GM12878 (cell line): Measurements from ENCODE around the gene PAX1. TPM values are rescaled to one million over a fixed set of nuclear protein-coding genes. Genes with fewer than 3 reads are reported as not detected.

Source experiments
- ATAC-seq: fragments of 200-7000 bp; cut with Tn5 transposase; 3 replicates; pipeline ENCODE4 v1.9.1; 2020; ENCODE audit warnings: mild to moderate bottlenecking, moderate library complexity
- BruUV-seq: library from RNA; stranded (reverse); fragments of 400-500 nt; replicated peaks from 2 replicates; lab custom pipeline; 2021; lab: Mats Ljungman, UMichigan
- CTCF ChIA-PET: fragments of 300-600 bp; sonication (Branson Sonifier 250); formaldehyde crosslinking; extraction: SDS; loops from one replicate; lab custom pipeline; 2021; ENCODE audit warnings: inconsistent platforms; lab: Yijun Ruan, JAX
- POLR2A ChIA-PET: fragments of 350-600 bp; formaldehyde crosslinking; extraction: SDS; loops from one replicate; lab custom pipeline; 2021; ENCODE audit warnings: inconsistent platforms; lab: Charles Lee
- RAD21 ChIA-PET: fragments of 300-600 bp; sonication (Branson Sonifier 250); formaldehyde crosslinking; loops from one replicate; lab custom pipeline; 2023; ENCODE audit warnings: antibody characterized with exemption; ENCODE audit not compliant: unreplicated experiment; lab: Charles Lee
- SMC1A ChIA-PET: fragments of 300-600 bp; sonication (Branson Sonifier 250); formaldehyde crosslinking; loops from one replicate; lab custom pipeline; 2023; ENCODE audit not compliant: unreplicated experiment, uncharacterized antibody; lab: Charles Lee
- DNase-seq: peaks from one replicate; pipeline ENCODE4 v3.0.0-alpha.2; 2011; ENCODE audit warnings: low read depth, low spot score
- FAIRE-seq: peaks from 3 replicates; lab custom pipeline; 2011; peaks lifted over from hg19 to GRCh38; lab: Jason Lieb, UNC
- H2AFZ ChIP-seq: 2 replicates; pipeline ENCODE4 v1.6.0; 2011; ENCODE audit warnings: low read depth, low read length, control low read depth; ENCODE audit not compliant: control insufficient read depth
- H3K27ac ChIP-seq: 2 replicates; pipeline ENCODE4 v1.5.1; 2011; ENCODE audit warnings: control low read depth; ENCODE audit not compliant: control insufficient read depth, insufficient read depth
- H3K27me3 ChIP-seq, 2 experiments: replicated peaks in 1 of 2; 2 replicates each; pipeline versions ENCODE4 v1.6.0 to v1.6.1; 2011; ENCODE audit warnings: low read length in 1 of 2; ENCODE audit not compliant: control insufficient read depth in 2 of 2, insufficient read depth in 2 of 2
- H3K36me3 ChIP-seq, 2 experiments: 2 replicates each; pipeline ENCODE4 v1.5.1; 2011; ENCODE audit warnings: low read length in 1 of 2; ENCODE audit not compliant: control insufficient read depth in 2 of 2, insufficient read depth in 2 of 2
- H3K4me1 ChIP-seq: 2 replicates; pipeline ENCODE4 v1.6.1; 2011; ENCODE audit warnings: mild to moderate bottlenecking, low read length, moderate library complexity, mixed read lengths; ENCODE audit not compliant: control insufficient read depth, insufficient read depth
- H3K4me2 ChIP-seq: 2 replicates; pipeline ENCODE4 v1.6.0; 2011; ENCODE audit warnings: control low read depth; ENCODE audit not compliant: control insufficient read depth, insufficient read depth
- H3K4me3 ChIP-seq: fragments of 200-600 bp; sonication (generic); 2 replicates; pipeline ENCODE4 v1.5.1; 2016
- H3K79me2 ChIP-seq: 2 replicates; pipeline ENCODE4 v1.6.0; 2011; ENCODE audit warnings: low read length; ENCODE audit not compliant: control insufficient read depth, insufficient read depth
- H3K9ac ChIP-seq: 2 replicates; pipeline ENCODE4 v1.8.0; 2011; ENCODE audit warnings: low read length, control low read depth, mixed read lengths; ENCODE audit not compliant: control insufficient read depth, insufficient read depth
- H3K9me3 ChIP-seq: replicated peaks from 3 replicates; pipeline ENCODE4 v1.5.1; 2011; ENCODE audit warnings: mild to moderate bottlenecking, low read length; ENCODE audit not compliant: control insufficient read depth, insufficient read depth
- H4K20me1 ChIP-seq: 2 replicates; pipeline ENCODE4 v1.6.0; 2011; ENCODE audit not compliant: control insufficient read depth, insufficient read depth
- HDAC2 ChIP-seq: fragments of 200-600 bp; sonication (generic); IDR thresholded peaks from 2 replicates; pipeline ENCODE4 v1.6.1; 2017
- MEF2A ChIP-seq: IDR thresholded peaks from 2 replicates; pipeline ENCODE4 v1.6.1; 2011; ENCODE audit warnings: low read depth, mild to moderate bottlenecking, low read length, moderate library complexity; ENCODE audit not compliant: insufficient read depth
- MYB ChIP-seq: fragments of 150-350 bp; IDR thresholded peaks from 2 replicates; pipeline ENCODE4 v1.6.1; 2014; ENCODE audit warnings: mild to moderate bottlenecking, low read depth, low read length, borderline replicate concordance
- NFYA ChIP-seq: IDR thresholded peaks from 2 replicates; pipeline ENCODE4 v1.6.1; 2011; ENCODE audit warnings: low read depth, mild to moderate bottlenecking, low read length, improper control_type of control experiment, borderline replicate concordance
- PAX8 ChIP-seq: fragments of 450-650 bp; IDR thresholded peaks from 2 replicates; pipeline ENCODE4 v1.6.1; 2017; ENCODE audit warnings: mild to moderate bottlenecking, moderate library complexity
- PML ChIP-seq: IDR thresholded peaks from 2 replicates; pipeline ENCODE4 v1.6.1; 2012; ENCODE audit warnings: low read length, inconsistent platforms
- POLR2AphosphoS5 ChIP-seq: IDR thresholded peaks from 2 replicates; pipeline ENCODE4 v1.6.1; 2011; ENCODE audit warnings: mild to moderate bottlenecking, low read length, inconsistent platforms
- RCOR1 ChIP-seq: conservative IDR thresholded peaks from 2 replicates; pipeline ENCODE4 v1.6.1; 2012; ENCODE audit warnings: low read depth, low read length, improper control_type of control experiment
- RFX5 ChIP-seq: IDR thresholded peaks from 2 replicates; pipeline ENCODE4 v1.6.1; 2011; ENCODE audit warnings: low read depth, low read length, improper control_type of control experiment
- STAT3 ChIP-seq: IDR thresholded peaks from 2 replicates; pipeline ENCODE4 v1.6.1; 2011; ENCODE audit warnings: low read depth, low read length, improper control_type of control experiment
- ZBED1 ChIP-seq: IDR thresholded peaks from 2 replicates; pipeline ENCODE4 v1.6.1; 2016; ENCODE audit warnings: borderline replicate concordance
- ZNF622 ChIP-seq: fragments of 450-650 bp; IDR thresholded peaks from 2 replicates; pipeline ENCODE4 v1.6.1; 2017; ENCODE audit warnings: mild to moderate bottlenecking, inconsistent platforms
- WGBS: methylation state at CpG from one replicate; pipeline ENCODE4 v1.1.6; 2016; ENCODE audit warnings: low lambda C conversion rate; ENCODE audit not compliant: insufficient replicate concordance, insufficient coverage; ENCODE audit errors: missing lambda C conversion rate; 5-methylcytosine and 5-hydroxymethylcytosine counted together
- in situ Hi-C: fragments of 300-500 bp; cut with MboI; formaldehyde crosslinking; loops from 9 replicates; pipeline ENCODE4 v1.14.3; 2018; ENCODE audit warnings: mixed read lengths
- intact Hi-C: fragments of 100-400 bp; cut with micrococcal nuclease; formaldehyde crosslinking; loops from one replicate; pipeline ENCODE4 v1.14.2; 2022; ENCODE audit not compliant: unreplicated experiment
- polyA plus RNA-seq, 11 experiments: library from polyadenylated mRNA; depleted of rRNA in 4 of 11; unstranded in 6 of 11; stranded (reverse) in 5 of 11; fragments of >200 nt; fragmentation: Nextera tagmentation in 4 of 11; fragmentation: Illumina TruSeq in 1 of 11; extraction: Ambion mirVana in 4 of 11; extraction: Trizol in 1 of 11; gene quantifications; 1 replicate in 1 of 11; 2 replicates in 10 of 11; pipeline versions ENCODE4 v1.2.1 to v1.2.3, GENCODE V29; 2011 to 2016; ENCODE audit warnings: inconsistent platforms in 2 of 11, missing spikeins in 2 of 11, low read depth in 1 of 11
- total RNA-seq, 4 experiments: library from RNA; depleted of rRNA in 3 of 4; stranded (reverse); fragments of >200 nt in 3 of 4; fragmentation: Illumina TruSeq in 1 of 4; extraction: Trizol in 1 of 4; gene quantifications; 2 replicates each; pipeline versions ENCODE4 v1.2.1 to v1.2.3, GENCODE V29; 2013 to 2021
- TF ChIP-seq, protein P1 (sequence below): fragments of 450-650 bp; IDR thresholded peaks from 2 replicates; pipeline ENCODE4 v1.6.1; 2017; ENCODE audit warnings: mild to moderate bottlenecking
- TF ChIP-seq, protein P2 (sequence below): fragments of 450-650 bp; IDR thresholded peaks from 2 replicates; pipeline ENCODE4 v1.6.1; 2014; ENCODE audit warnings: mild to moderate bottlenecking
- TF ChIP-seq, protein P3 (sequence below): IDR thresholded peaks from 2 replicates; pipeline ENCODE4 v1.6.1; 2012; ENCODE audit warnings: low read depth, low read length, improper control_type of control experiment
- TF ChIP-seq, protein P4 (sequence below): fragments of 450-650 bp; IDR thresholded peaks from 2 replicates; pipeline ENCODE4 v1.6.1; 2017; ENCODE audit warnings: antibody characterized with exemption, mild to moderate bottlenecking, moderate library complexity

PAX1 gene
- total and polyA plus RNA-seq, 10 of the 15 experiments (the other 5 are each of a cell fraction or from before 2014, with no cell fraction given): not detected

DNA sequence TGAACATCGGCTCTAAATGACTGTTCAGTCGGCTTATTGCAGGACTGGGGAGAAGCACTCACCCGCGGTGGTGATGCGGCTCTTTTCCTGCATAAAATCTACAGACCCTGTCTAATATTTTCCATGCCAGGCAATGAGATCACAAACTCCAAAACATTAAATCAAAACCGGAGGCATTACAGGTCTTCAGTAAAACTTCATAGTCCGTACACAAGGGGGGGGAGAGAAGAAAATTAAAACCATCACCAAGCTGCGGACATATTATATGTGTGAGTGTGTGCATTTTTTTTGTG is 6.3 kb upstream of the PAX1 start:
- Histone ChIP-seq H3K27ac (no peak overlapping the region), H3K4me2 (no peak overlapping the region), H3K9ac (no peak overlapping the region), H3K4me3 (no peak overlapping the region), H3K4me1 (no peaks in the 10 kb centered on the region), H2AFZ (no peak overlapping the region), H3K27me3 (peaks cover 7 to 14% of the 10 kb centered on the region in 2 experiments; a peak in 3 of 4 replicates), H4K20me1 (no peaks in the 10 kb centered on the region), H3K36me3 (no peaks in the 10 kb centered on the region), H3K79me2 (no peaks in the 10 kb centered on the region), H3K9me3 (no peaks in the 10 kb centered on the region)
- intact Hi-C loops: no loop called here
- in situ Hi-C loops: no loop called here
- ChIA-PET RAD21 (no interaction called here), POLR2A (no interaction called here), SMC1A (no interaction called here), CTCF (no interaction called here)
- no peak for DNase-seq
- no peak for FAIRE-seq
- TF ChIP-seq, protein P1, sequence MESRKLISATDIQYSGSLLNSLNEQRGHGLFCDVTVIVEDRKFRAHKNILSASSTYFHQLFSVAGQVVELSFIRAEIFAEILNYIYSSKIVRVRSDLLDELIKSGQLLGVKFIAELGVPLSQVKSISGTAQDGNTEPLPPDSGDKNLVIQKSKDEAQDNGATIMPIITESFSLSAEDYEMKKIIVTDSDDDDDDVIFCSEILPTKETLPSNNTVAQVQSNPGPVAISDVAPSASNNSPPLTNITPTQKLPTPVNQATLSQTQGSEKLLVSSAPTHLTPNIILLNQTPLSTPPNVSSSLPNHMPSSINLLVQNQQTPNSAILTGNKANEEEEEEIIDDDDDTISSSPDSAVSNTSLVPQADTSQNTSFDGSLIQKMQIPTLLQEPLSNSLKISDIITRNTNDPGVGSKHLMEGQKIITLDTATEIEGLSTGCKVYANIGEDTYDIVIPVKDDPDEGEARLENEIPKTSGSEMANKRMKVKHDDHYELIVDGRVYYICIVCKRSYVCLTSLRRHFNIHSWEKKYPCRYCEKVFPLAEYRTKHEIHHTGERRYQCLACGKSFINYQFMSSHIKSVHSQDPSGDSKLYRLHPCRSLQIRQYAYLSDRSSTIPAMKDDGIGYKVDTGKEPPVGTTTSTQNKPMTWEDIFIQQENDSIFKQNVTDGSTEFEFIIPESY: no peak
- TF ChIP-seq STAT3 (no peak), POLR2AphosphoS5 (no peak), MYB (no peak), RFX5 (no peak), ZNF622 (no peak), RCOR1 (no peak), MEF2A (no peak), PAX8 (no peak), HDAC2 (no peak), NFYA (no peak), ZBED1 (no peak), PML (no peak)
- TF ChIP-seq, protein P2, sequence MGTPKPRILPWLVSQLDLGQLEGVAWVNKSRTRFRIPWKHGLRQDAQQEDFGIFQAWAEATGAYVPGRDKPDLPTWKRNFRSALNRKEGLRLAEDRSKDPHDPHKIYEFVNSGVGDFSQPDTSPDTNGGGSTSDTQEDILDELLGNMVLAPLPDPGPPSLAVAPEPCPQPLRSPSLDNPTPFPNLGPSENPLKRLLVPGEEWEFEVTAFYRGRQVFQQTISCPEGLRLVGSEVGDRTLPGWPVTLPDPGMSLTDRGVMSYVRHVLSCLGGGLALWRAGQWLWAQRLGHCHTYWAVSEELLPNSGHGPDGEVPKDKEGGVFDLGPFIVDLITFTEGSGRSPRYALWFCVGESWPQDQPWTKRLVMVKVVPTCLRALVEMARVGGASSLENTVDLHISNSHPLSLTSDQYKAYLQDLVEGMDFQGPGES: no peak
- TF ChIP-seq, protein P3, sequence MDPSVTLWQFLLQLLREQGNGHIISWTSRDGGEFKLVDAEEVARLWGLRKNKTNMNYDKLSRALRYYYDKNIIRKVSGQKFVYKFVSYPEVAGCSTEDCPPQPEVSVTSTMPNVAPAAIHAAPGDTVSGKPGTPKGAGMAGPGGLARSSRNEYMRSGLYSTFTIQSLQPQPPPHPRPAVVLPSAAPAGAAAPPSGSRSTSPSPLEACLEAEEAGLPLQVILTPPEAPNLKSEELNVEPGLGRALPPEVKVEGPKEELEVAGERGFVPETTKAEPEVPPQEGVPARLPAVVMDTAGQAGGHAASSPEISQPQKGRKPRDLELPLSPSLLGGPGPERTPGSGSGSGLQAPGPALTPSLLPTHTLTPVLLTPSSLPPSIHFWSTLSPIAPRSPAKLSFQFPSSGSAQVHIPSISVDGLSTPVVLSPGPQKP: no peak
- TF ChIP-seq, protein P4, sequence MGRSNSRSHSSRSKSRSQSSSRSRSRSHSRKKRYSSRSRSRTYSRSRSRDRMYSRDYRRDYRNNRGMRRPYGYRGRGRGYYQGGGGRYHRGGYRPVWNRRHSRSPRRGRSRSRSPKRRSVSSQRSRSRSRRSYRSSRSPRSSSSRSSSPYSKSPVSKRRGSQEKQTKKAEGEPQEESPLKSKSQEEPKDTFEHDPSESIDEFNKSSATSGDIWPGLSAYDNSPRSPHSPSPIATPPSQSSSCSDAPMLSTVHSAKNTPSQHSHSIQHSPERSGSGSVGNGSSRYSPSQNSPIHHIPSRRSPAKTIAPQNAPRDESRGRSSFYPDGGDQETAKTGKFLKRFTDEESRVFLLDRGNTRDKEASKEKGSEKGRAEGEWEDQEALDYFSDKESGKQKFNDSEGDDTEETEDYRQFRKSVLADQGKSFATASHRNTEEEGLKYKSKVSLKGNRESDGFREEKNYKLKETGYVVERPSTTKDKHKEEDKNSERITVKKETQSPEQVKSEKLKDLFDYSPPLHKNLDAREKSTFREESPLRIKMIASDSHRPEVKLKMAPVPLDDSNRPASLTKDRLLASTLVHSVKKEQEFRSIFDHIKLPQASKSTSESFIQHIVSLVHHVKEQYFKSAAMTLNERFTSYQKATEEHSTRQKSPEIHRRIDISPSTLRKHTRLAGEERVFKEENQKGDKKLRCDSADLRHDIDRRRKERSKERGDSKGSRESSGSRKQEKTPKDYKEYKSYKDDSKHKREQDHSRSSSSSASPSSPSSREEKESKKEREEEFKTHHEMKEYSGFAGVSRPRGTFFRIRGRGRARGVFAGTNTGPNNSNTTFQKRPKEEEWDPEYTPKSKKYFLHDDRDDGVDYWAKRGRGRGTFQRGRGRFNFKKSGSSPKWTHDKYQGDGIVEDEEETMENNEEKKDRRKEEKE: no peak
- 50% methylated on average over 8 of the region's 8 CpGs for WGBS
- no TSS peak for BruUV-seq
- no peak for ATAC-seq
